A549 treated with AZD9567 at 1 μM for 4 hours (cell line): ENCODE data around the gene URB1. TPM values are rescaled to one million over a fixed set of nuclear protein-coding genes. Genes with fewer than 3 reads are reported as not detected.

Source experiments
- total RNA-seq: library from RNA; stranded (reverse); fragments of 200-300 nt; extraction: Qiagen RNA extraction; gene quantifications from 5 replicates; pipeline ENCODE4 v1.2.3, GENCODE V29; 2022; ENCODE audit not compliant: insufficient read depth

URB1 gene
- 10.9 to 15.1 TPM (median 14.4 TPM) in 5 replicates for total RNA-seq

GRCh38 chr21:32392880-32393676 is at the start of gene URB1:
Gene URB1, minus strand, starts transcription at chr21:32393012. Its CDS starts 102 bp downstream, at chr21:32392910.

GRCh38 chr21:32412162-32413014 is 19.6 kb upstream of the URB1 start, which contains the start of gene EVA1C:
Gene EVA1C, plus strand, starts transcription at chr21:32412706. Its CDS starts 148 bp downstream, at chr21:32412854.

GRCh38 chr21:32298658-32299081 is 94.1 kb downstream of the URB1 start, which contains the start of gene MRAP:
Gene MRAP, plus strand, starts transcription at chr21:32298855. Its CDS starts 117 bp downstream, at chr21:32298972.

GRCh38 chr21:32278518-32279376 is 114.1 kb downstream of the URB1 start, which contains the start of gene MIS18A:
Gene MIS18A, minus strand, starts transcription at chr21:32279049. Its CDS starts 35 bp downstream, at chr21:32279014.

Other genes with a start within 250 kb of the URB1 start
- 14.7 to 18.9 TPM (median 15.5 TPM) in 5 replicates for gene MIS18A, start 114.0 kb downstream of the URB1 start, total RNA-seq
- gene MRAP, start 94.2 kb downstream of the URB1 start, total RNA-seq, result not detected in 5 replicates
- 43.8 to 50.5 TPM (median 47.4 TPM) in 5 replicates for gene EVA1C, start 19.7 kb upstream of the URB1 start, total RNA-seq
- gene TCP10L, start 192.5 kb upstream of the URB1 start, total RNA-seq, result 0.31 to 0.86 TPM (median 0.78 TPM) in 4 of 5 replicates, not detected in the other
- 28.1 to 36.7 TPM (median 30.5 TPM) in 5 replicates for gene CFAP298, start 219.4 kb upstream of the URB1 start, total RNA-seq